HL-60 (cell line): Measurements from ENCODE around the gene MMP10.

Source experiments
- CTCF ChIP-seq: IDR thresholded peaks from one replicate; pipeline ENCODE4 v1.5.1; 2011; ENCODE audit warnings: low read length, control low read depth, inconsistent platforms; ENCODE audit not compliant: insufficient read depth
- GABPA ChIP-seq: IDR thresholded peaks from 2 replicates; pipeline ENCODE4 v1.6.1; 2012; ENCODE audit warnings: low read depth
- POLR2AphosphoS5 ChIP-seq: IDR thresholded peaks from 2 replicates; pipeline ENCODE4 v1.6.1; 2012; ENCODE audit warnings: low read depth
- REST ChIP-seq: IDR thresholded peaks from 2 replicates; pipeline ENCODE4 v1.6.1; 2012; ENCODE audit warnings: low read depth; ENCODE audit not compliant: insufficient replicate concordance

- no peak for TF ChIP-seq CTCF
- no peak for TF ChIP-seq GABPA
- TF ChIP-seq REST, result no peak
- no peak for TF ChIP-seq POLR2AphosphoS5
Measured at GRCh38 chr11:102753267-102753666, 27.2 kb downstream of the MMP10 start.
